CD4-positive, alpha-beta T cell treated with Interleukin-1 beta for 1 hour (primary cell): Measurements from ENCODE around the gene GALNT17.
"Not testable (repeated sequence)": the region's sequence is repeated elsewhere in the genome, so short reads cannot be mapped to it uniquely, and the experiment has no call there.

ENCODE experiments used
- DNase-seq, 2 donors: peaks; one replicate each; pipeline ENCODE4 v3.0.0-alpha.2; 2020 to 2022

GALNT17 gene

GRCh38 chr7:71638108-71638507 is 506.2 kb downstream of the GALNT17 start:
- DNase-seq = no peak

GRCh38 chr7:71639382-71640085 is 507.6 kb downstream of the GALNT17 start:
- DNase-seq = no peak

- not testable (repeated sequence) for DNase-seq
Observed at GRCh38 chr7:71643031-71643430, 511.1 kb downstream of the GALNT17 start.

GRCh38 chr7:71645836-71646235 is 513.9 kb downstream of the GALNT17 start:
- no peak for DNase-seq

- no peak for DNase-seq
Observed at GRCh38 chr7:71649812-71650211, 517.9 kb downstream of the GALNT17 start.

GRCh38 chr7:71650653-71651337 is 518.9 kb downstream of the GALNT17 start:
- DNase-seq = no peak

GRCh38 chr7:71652510-71652909 is 520.6 kb downstream of the GALNT17 start:
- DNase-seq = no peak

GRCh38 chr7:71657386-71657785 is 525.4 kb downstream of the GALNT17 start:
- no peak for DNase-seq

- DNase-seq = no peak
Observed at GRCh38 chr7:71659622-71660021, 527.7 kb downstream of the GALNT17 start.

- no peak for DNase-seq
Observed at GRCh38 chr7:71661671-71662224, 529.8 kb downstream of the GALNT17 start.

- no peak for DNase-seq
Observed at GRCh38 chr7:71665716-71666115, 533.8 kb downstream of the GALNT17 start.

- DNase-seq = no peak
Observed at GRCh38 chr7:71668572-71668971, 536.6 kb downstream of the GALNT17 start.

GRCh38 chr7:71679480-71679879 is 547.5 kb downstream of the GALNT17 start:
- DNase-seq = no peak

GRCh38 chr7:71682181-71682580 is 550.2 kb downstream of the GALNT17 start:
- DNase-seq = no peak

- DNase-seq = no peak
Observed at GRCh38 chr7:71682841-71683781, 551.2 kb downstream of the GALNT17 start.

- DNase-seq = no peak
Observed at GRCh38 chr7:71687286-71687685, 555.3 kb downstream of the GALNT17 start.

GRCh38 chr7:71687831-71688599 is 556.1 kb downstream of the GALNT17 start:
- no peak for DNase-seq

GRCh38 chr7:71691538-71691937 is 559.6 kb downstream of the GALNT17 start:
- DNase-seq = no peak

- DNase-seq = no peak
Observed at GRCh38 chr7:71694665-71695064, 562.7 kb downstream of the GALNT17 start.

GRCh38 chr7:71695186-71695585 is 563.2 kb downstream of the GALNT17 start:
- no peak for DNase-seq

GRCh38 chr7:71696511-71696910 is 564.6 kb downstream of the GALNT17 start:
- no peak for DNase-seq

- DNase-seq = no peak
Observed at GRCh38 chr7:71697400-71697799, 565.5 kb downstream of the GALNT17 start.
